ENCODE data around the gene GPR22.

The GPR22 gene, protein sequence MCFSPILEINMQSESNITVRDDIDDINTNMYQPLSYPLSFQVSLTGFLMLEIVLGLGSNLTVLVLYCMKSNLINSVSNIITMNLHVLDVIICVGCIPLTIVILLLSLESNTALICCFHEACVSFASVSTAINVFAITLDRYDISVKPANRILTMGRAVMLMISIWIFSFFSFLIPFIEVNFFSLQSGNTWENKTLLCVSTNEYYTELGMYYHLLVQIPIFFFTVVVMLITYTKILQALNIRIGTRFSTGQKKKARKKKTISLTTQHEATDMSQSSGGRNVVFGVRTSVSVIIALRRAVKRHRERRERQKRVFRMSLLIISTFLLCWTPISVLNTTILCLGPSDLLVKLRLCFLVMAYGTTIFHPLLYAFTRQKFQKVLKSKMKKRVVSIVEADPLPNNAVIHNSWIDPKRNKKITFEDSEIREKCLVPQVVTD
- total RNA-seq = 0 reads per million in 2 donors

DNA sequence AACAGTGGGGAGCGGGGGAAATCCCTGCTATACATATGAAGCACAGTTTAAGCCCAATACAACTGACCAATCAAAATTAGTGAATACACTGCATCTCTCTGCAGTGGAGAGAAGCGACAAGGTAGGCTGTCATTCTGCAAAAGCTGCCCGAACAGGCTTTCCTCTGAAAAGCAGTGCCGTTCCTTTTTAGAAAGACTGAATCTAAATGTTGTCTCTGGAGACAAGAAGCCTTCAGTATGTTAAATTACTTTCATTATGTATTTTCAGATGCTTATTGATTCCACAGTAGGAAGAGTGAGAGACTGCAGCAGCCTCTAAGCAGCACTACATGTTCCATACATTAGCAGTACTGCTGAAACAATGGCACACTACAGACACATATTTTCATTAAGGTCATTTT is at the start of gene GPR22:
Gene GPR22, plus strand, starts transcription at position 129 of the 400 bp plus-strand sequence. CDS start 4,004 bp downstream, outside the sequence.
- DNase-seq = no peak

DNA sequence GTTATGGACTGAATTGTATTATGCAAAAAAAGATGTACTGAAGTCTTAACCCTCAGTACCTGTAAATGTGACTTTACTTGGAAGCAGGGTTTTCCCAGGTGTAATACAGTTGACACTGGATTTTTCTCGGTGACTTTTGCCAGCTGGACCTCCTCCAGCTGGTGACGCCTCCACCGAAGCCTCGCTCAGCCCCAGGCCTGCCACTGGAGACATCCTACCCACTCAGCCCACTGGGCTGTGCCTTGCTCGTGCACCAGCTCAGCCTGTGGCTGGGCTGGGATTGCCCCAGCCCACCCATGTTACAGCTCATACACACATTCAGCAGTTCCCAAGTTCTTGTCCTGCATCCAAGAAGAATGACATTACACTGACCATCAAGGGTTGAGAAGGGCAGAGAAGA is 42.4 kb upstream of the GPR22 start:
- DNase-seq = no peak

DNA sequence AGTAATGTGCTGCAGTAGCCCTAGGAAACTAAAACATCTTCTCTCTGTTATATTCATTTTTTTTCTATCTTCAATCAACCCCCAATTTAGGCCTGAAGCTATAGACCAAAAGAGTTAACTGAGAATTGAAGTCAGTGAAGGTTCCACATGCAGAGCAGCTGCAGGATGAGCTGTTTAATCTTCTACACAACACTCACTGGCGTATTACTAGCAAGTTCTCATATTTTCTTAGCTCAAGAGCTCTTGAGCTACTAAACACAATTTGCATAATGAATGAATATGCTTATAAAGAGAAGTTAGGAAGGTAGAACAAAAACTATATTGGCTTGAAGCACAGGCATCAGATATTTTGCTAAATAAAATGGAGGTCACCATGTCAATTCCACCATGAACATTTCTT is 41.2 kb upstream of the GPR22 start:
- DNase-seq = no peak

DNA sequence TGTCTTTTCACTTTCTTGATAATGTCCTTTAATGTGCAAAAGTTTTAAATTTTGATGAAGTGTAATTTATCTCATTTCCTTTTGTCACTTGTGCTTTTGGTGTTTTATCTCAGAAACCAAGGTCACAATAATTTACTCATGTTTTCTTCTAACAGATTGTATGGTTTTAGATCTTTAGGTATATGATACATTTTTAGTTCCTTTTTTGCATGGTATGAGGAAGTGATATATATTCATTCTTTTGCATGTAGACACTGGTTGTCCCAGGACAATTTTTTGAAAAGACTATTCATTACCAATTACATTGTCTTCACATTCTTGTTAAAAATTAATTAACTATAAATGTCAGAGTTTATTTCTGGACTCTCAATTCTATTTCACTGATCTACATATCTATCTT is 39.8 kb upstream of the GPR22 start:
- no peak for DNase-seq

DNA sequence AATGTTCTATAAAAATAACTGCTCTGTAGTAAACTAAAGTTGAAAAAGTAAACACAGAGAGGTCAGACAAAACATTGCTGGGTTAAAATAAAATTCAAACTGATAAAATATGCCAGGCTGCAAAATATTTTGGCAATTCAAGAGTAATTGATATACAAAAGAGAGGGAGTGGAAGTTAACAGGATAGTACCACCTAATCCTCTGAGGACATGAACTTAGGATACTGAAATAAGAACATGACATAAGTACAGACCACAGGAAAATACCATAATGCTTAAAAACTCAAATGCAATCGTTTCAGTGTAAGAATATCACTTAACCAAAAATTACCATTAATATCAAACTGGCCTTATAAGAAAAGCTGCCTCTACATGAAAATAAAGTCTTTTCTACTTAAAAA is 37.6 kb upstream of the GPR22 start:
- no peak for DNase-seq

DNA sequence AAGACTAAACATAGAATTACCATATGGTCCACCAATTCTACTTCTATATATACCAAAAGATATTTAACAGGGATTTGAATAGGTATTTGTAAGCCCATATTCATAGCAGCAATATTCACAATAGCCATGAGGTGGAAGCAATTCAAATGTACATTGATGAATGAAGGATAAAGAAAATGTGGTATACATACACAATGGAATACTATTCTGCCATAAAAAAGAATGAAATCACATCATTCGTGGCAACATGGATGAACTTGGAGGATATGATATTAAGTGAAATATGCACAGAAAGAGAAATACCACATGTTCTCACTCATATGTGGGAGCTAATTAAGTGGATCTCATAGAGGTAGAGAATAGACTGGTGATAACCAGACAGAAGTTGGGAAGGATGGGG is 34.1 kb upstream of the GPR22 start:
- DNase-seq = no peak

DNA sequence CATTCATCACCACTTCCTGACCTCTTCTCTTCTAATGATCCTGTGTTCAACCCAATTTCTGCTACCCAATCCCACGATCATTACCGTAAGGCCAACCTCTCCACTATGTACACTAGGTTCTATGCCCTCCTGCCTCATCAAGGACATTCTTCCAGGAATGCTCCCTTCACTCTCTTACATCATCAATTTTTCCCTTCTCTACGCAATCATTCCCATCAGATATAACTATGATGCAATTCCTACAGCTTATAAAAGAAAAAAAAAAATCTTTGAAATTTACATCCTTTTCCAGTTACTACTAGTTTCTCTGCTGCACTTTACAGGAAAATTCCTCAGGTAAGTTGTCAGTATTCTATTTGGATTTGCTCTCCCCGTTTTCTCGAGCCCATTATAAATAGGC is 30.8 kb upstream of the GPR22 start:
- DNase-seq = no peak

DNA sequence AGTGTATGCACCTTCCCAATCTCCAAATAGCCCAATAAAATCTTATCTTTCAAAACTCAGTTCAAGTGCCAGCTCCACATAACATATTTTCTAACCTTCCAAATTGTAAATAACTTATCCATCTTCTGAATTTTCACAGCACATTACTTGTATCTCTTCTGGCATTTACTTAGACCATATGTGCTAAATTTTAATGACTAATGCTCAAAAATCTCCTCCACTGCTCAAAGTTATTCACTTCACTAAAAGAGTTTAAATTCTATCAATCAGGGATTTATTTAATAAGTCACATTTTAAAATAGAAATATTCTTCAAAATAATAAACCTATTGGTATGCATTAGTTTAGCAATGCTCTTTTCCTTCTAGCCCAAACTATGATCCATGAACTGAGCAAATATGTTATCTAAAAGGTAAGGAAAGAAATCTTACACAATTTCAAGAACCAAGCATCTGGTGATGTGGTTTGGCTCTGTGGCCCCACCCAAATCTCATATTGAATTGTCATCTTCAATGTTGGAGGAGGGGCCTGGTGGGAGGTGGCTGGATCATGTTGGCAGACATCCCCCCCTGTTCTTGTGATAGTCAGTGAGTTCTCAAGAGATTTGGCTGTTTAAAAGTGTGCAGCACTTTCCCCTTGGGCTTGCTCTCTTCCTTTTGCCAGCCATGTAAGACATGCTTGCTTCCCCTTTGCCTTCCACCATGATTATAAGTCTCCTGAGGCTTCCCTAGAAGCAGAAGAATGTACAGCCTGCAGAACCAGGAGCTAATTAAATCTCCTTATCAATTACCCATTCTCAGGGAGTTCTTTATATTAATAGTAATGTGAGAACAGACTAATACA is 28.1 kb upstream of the GPR22 start:
- DNase-seq = no peak

DNA sequence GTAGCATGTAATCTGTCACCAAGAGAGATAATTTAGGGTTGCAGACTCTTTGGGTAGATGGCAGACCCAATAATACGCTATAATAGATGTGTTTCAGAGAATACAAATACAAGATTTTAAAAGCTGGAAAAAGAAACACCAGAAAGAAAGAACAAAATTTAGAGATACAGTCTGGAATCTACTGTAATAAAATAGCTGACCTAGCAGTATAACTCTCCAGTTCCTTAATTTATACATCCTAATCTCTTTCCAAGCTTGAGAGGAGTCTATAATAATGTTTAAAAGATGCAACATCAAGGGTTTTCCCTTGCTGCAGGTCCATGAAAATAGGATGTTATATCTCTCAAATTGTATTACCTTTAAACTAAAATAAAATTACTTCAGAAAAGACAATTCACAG is 27.2 kb upstream of the GPR22 start:
- DNase-seq = no peak

DNA sequence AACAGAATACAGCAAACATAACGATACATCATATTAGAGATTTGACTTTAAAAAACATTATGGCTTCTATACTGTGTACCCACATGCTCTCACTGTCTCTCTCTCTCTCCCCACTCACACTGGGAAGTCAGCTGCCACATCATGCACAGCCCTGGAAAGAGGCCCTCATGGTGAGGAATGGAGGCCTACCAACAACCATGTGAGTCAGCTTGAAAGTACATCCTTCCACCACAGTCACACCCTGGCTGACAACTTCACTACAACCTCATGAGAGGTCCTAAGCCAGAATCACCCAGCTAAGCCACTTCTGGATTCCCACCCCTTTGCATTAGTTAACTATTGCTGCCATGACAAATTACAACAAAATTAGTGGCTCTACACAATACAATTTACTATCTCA is 23.3 kb upstream of the GPR22 start:
- no peak for DNase-seq

DNA sequence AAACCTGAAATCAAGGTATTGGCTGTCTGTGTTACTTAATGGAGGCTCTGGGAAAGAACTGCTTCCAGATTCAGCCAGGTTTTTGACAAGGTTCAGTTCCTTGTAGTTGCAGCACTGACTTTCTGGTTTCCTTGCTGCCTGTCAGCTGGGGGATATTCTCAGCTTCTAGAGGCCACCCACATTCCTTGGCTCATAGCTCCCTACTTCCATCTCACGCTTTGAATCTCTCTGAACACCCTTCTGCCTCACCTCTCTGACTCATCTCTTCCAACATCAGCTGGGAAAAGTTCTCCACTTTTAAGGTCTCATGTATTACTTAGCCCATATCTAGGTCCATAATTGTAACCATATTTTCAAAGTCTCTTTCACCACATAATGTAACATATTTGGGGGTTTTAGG is 22.9 kb upstream of the GPR22 start:
- DNase-seq = no peak

DNA sequence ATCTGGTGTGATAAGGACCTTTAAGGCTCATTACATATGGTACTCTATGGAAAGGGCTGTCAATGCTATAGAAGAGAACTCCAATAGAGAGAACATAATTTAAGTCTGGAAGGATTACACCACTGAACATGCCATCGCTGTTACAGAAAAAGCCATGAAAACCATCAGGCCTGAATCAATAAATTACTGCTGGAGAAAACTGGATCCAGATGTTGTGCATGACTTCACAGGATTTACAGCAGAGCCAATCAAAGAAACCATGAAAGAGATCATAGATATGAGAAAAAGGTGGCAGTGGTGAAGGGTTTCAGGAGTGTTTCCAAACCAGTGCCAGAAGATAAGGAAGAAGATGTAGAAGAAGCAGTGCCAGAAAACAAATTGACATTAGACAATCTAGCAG is 18.9 kb upstream of the GPR22 start:
- no peak for DNase-seq

DNA sequence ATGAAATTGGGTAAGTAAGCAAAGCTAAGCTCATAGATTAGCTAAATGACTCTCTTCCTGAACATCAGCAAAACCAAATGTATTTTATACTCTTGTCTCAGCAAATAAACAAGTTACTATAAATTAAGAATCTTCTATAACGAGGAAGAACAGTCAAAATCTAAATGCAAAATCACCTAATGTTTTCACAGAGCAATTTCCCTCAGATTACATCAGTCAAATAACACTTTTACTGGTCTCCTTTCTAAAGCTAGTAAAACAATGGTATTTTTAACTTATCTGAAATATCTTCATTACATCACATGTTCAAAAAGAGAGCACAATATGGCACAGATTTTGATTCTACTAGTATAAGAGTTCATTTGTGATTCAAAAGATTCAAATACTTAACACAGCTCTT is 16.5 kb upstream of the GPR22 start:
- DNase-seq = no peak

DNA sequence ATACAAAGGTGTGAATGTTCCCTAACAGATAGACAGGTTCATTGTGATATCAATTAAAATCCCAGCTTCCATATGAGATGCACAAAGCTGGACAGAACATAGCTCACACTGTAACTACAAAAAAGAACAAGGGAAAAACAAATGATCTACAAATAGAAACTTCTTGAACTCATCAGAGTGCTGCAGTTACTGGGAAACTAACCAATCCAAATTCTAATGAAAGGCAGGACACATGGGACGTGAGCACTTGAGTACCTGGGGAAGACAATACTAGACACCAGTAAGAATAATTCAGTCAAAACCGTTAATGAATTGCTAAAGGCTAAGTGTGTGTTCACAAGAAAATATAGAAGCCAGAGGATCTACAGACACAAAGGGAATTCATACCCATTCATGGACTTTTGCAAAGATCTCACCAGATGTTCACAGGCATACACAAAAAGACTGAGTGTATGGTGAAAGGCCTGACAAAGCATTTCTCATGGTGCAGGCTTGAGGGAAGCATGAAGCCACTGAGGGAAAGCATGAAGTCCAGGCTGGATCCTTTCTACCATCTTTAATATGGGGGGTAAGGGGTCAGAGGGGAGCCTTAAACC is 7.8 kb upstream of the GPR22 start:
- no peak for DNase-seq

DNA sequence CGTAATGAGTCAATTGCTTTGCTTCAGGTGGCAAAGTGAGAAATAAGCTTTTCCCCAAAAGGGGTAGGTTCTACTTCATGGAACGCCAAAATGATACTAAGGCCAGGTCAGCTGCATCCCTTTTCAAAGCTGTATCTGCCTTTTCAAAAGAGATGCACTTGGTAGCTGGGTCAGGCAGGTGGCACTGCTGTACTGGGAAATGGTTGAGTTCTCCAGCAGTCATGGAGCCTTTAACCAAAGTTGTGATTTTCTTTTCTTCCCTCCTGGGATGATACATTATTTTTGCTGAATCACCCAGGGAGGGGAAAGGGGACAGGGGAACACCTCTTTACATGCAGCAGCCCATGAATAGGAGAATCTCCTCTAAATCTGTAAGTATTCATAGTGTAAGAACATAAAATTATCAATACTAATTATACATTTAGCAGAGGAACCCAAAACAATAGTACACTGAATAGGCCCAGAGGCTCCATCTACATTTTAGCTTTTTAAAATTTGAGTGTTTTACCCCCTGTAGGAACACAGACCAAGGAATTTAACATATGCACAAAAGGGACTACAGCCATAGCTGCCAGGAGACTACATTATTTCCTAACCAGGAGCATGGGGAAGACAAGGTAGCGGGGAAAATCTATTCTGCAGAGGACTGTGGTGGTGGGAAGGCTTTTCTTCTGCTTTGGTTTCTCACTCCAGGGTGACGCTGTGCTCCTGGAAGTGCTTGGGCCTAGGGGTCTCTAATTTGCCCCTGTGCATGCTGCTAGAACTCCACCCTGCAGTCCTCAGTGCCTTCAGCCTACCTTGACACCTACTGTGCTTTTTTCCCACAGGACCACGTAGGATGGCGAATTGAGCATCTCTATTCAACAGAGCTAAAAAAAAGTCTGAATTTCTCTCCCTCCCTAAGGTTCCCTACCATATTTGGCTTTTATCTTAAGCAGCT is 6.4 kb upstream of the GPR22 start:
- DNase-seq = peak; percentile 29

DNA sequence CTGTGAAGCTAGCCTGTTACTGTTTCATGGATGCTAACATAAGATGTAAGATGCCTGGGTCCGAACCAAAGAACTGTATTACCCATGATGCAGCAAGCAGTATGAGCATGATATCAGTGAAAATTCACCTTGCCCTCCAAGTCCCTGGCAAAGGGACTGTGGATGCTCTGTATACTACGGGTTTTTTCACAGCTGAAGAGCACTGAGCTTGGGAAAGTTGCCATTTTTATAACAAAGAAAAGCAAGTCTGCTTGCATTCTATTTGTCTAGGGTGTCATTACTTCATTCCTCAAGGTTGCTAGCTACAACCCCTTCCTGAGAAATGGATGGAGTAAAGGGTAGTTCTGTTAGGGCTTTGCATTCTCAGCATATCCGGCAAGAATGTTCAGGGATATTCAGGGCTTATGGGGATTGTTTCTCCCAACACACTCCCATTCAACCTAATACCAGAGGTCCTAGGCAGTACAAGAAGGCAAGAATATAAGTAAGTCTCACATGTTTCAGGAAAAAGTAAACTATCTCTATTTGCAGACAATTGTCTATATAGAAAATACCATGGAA is 5.1 kb upstream of the GPR22 start:
- no peak for DNase-seq

DNA sequence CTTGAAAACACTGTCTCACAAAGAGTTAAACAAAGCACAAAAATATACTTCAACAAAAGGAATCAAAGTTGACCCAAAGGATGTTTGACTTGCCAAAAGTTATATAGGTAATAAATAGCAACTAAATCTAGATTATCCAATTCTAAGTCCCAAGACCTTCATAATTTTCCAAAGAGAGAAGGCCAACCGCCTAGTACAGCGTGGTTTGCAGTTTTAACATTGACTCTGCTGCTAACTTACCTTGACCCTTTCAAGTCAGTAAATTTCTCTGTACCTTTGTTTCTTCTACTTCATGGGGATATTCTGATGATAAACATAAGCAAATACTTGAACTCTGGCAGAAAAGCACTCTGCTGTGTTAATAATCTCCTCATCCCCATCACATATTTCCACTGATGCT is 1.9 kb upstream of the GPR22 start:
- DNase-seq = no peak

DNA sequence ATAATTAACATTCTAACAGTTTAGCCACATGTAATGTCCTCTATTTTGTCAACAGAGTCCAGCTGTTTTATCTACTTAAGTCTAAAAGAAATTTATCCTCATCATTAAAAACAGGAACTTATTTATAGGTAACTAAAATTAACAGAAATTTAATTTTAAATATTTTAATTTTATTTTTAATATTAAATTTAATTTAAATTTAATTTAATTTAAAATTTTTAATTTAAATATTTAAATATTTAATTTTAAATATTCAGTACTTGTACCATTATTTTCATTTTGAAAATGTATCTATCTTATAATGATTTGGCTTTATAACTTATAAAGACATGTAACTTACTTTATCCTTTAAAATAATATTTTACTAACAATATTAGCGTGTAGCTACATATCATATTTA is 1.0 kb upstream of the GPR22 start:
- DNase-seq = no peak

DNA sequence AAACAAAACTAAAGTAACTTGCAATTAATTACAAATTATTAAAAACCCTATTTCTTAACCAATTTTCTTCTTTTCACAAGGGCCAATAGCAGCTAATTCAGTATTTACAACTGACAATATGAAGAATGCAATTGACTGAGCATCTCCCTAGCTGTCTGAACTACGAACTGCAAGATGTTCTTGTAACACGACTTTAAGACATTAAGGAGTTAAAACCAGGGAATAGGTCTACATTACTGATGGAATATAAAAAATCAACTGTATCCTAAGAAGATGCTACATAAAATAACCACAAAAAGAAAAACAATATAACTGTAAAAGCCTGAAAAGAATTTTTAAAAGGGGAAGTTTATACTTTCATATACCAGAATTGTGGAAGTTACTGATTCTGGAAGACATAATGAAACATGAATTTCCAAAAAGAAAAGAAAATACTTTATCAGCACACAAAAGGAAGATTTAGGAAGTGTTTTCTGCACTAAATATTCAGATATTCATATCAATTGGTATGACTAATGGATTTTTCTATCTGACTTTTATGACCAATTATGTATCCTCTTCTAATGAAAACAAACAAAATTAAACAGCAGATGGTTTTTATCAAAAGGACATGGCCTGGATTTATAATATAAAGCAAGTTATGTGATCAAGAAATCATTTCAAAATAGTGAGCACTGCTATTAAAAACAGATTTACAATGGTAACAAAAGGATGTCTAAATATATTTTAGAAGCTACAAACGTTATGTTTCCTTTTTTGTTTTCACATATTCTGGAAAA is 1.6 kb downstream of the GPR22 start:
- DNase-seq = no peak

DNA sequence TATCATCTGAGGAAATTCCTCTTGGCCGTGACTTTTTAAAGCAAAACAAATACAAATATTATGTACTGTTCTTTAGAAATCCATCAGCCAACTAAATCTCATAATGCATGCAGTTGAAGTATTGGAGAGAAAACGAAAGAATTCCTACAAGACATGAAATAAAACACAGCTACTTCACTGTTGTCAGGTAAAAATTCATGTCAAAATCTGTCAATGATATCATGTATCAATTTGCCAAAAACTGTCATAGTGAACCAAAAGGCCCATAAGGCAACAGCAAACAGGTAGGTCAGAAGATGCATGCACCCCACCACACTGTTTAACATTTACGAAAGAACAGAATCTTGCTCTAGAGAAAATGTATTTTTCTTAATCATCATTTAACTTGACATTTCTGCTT is 2.3 kb downstream of the GPR22 start:
- DNase-seq = no peak

DNA sequence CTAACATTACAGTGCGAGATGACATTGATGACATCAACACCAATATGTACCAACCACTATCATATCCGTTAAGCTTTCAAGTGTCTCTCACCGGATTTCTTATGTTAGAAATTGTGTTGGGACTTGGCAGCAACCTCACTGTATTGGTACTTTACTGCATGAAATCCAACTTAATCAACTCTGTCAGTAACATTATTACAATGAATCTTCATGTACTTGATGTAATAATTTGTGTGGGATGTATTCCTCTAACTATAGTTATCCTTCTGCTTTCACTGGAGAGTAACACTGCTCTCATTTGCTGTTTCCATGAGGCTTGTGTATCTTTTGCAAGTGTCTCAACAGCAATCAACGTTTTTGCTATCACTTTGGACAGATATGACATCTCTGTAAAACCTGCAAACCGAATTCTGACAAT is 4.3 kb downstream of the GPR22 start:
- no peak for DNase-seq
